T-helper 1 cell treated with Interleukin-12 subunit alpha and Interleukin-12 subunit beta and Interleukin-4 antibody, amounts not matched to agents 30 ng/mL and 1 ng/mL, for 36 hours (primary cell): Measurements from ENCODE around the gene NHEJ1. TPM values are rescaled to one million over a fixed set of nuclear protein-coding genes. Genes with fewer than 3 reads are reported as not detected.
"Not testable (repeated sequence)": the region's sequence is repeated elsewhere in the genome, so short reads cannot be mapped to it uniquely, and the experiment has no call there.

Source experiments
- intact Hi-C: fragments of 100-400 bp; cut with micrococcal nuclease; formaldehyde crosslinking; loops from one replicate; pipeline ENCODE4 v1.15.1; 2024
- total RNA-seq: library from RNA; stranded (reverse); gene quantifications from 2 replicates; pipeline ENCODE4 v1.2.3, GENCODE V29; 2022

The NHEJ1 gene, protein sequence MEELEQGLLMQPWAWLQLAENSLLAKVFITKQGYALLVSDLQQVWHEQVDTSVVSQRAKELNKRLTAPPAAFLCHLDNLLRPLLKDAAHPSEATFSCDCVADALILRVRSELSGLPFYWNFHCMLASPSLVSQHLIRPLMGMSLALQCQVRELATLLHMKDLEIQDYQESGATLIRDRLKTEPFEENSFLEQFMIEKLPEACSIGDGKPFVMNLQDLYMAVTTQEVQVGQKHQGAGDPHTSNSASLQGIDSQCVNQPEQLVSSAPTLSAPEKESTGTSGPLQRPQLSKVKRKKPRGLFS
- total RNA-seq: 17.1 and 20.4 TPM in 2 replicates

DNA sequence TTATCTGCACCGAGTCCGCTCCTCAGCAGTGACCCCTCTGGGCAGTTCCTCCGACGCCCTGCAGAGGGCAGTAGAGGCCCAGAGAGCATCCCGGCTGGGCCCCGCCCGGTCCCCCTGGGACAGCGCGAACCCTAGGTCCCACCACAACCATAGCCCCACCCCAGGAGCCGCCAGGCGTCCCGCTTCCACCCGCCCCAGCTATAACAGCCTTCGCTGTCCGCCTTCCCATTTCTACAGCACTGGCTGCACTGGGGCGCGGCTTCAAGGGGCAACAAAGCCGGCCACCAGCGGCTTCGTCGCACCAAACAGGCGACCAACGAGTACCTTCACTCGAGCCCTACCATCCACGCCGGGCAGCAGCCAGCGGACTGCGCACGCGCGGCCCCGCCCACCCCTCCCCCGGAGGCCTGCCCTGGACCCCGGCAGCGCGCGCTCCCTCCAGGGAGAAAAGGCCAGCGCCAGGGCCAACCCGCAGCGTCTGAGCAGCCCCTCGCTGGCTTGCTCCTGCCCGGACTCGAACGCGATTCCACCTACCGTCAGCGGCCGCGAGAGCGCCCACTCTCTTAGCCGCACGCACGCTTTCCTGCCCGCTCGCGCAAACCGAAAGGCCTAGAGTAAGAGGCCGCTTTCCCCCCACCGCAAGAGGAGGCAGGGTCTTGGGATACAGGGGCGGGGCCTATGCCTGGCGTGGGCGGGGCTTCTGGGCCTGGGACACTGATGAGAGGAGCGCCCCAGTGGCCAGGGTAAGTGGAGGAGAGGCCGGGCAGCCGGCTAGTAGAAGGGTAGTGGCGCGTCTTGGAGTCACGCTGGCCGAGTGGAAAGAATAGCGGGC is at the start of gene NHEJ1:
TSS of gene NHEJ1 (minus strand) at position 630 of the 832 bp plus-strand sequence. CDS start 2,453 bp downstream, outside the sequence.
- intact Hi-C loops: loop anchor here (1.0 to 5.0 kb wide), 21 partner anchors 11 to 943 kb away; partner anchors contain the start of genes ABCB6, ANKZF1, ARPC2 and ATG9A

DNA sequence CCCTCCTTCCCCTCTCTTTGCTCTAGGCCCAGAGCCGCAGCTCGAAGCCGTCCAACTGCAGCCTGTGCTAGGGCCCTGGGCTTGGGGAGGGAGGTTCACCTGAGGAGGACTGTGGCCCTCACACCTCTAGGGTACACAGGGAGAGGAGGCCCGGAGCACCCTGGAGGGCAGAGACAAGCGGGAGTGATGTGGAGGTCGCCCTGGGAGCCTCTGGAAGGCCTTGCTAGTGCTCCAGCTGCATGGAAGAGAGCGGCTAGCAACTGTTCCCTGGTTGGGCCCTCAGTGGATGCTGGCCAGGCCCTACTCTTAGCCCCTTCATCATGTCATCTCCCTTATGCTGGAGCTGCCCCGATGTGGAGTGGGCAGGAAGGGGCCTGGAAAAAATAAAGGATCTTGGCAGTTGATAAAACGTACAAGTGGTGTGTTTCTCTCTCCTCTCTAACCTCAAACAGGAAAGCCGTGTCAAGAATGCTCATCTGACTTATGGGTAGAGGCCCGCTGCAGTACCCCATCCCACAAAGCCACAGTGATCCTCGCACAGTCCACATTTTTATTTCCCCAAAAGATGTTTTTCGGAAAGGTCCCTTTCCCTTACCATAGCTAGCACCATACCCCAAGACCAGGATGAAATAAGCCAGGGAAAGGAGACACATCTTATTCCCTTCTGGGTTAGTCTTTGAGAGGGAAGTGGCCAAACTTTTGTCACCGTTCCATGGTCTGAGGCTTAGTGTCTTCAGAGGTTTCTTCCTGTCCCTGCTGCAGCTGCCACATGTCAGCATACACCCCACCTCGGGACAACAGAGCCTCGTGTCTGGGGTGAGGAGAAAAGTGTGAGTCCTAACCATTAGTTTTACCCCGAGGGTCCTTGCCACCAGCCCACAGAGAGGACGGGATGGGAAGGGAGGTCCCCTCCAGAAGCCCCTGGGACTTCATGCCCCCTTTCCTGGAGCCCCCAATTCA is 48.9 kb upstream of the NHEJ1 start:
- intact Hi-C loops: loop anchor here (5.0 kb wide), 2 partner anchors 333 to 497 kb away; partner anchors contain the start of genes CHPF, TMEM198 and TTLL4

DNA sequence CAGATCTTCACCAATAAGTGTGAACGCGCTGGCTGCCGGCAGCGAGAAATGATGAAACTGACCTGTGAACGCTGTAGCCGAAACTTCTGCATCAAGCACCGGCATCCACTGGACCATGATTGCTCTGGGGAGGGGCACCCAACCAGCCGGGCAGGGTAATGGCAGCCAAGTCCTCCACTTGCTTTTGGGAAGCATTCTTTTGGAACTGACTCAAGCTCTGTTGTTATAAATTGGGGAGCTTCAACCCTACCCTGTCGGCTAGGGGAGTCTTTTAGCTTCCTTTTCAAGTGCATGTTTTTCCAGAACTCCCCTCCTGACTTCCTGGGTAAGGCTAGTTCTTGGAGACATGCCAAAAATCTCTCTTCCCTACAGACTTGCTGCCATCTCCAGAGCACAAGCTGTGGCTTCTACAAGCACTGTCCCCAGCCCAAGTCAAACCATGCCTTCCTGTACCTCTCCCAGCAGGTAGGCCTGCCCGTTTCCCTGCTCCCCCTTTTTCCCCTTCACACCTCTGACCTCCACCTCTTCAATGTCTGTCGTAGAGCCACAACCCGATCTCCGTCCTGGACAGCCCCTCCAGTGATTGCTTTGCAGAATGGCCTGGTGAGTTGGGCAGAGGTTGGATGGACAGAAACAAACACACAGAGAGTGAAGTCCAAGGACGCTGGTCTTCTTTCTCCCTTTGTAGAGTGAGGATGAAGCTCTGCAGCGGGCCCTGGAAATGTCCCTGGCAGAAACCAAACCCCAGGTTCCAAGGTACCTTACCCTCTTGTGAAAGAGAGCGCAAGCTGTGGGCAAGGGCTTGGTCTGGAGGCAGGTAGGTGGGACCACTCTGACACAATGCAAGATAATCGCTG is 47.5 kb upstream of the NHEJ1 start:
- intact Hi-C loops: loop anchor here (2.0 to 5.0 kb wide), 4 partner anchors 299 to 811 kb away; partner anchors contain the start of genes CHPF, TMEM198 and TTLL4

DNA sequence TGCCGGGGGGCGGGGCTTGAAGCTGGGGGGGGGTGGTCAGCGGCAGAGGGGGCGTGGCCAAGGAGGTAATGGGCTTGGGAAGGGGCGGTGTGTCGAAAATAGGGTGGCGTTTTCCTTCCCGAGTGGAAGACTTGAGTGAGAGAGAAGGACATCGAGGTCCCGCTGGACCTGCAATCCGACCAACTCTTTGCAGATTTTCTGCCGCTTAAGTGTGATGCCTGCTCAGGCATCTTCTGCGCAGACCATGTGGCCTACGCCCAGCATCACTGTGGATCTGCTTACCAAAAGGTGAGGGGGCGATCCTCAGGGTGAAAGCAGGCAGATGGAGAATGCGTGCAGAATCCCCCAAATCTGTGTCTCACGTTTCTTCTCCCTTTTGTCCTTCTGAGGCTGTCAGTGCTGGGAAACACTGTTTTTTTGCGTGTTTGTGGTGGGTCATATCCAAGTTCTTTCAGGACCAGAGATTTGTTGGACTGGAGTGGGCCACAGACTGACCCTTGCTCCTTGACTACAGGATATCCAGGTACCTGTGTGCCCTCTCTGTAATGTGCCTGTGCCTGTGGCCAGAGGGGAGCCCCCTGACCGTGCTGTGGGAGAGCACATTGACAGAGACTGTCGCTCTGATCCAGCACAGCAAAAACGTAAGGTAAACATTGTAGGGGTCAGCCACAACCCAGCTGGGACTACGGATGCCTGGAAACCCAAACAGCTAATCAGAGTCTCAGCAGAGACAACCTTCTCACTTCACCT is 46.7 kb upstream of the NHEJ1 start:
- intact Hi-C loops: loop anchor here (2.0 to 5.0 kb wide), 4 partner anchors 299 to 811 kb away; partner anchors contain the start of genes CHPF, TMEM198 and TTLL4

DNA sequence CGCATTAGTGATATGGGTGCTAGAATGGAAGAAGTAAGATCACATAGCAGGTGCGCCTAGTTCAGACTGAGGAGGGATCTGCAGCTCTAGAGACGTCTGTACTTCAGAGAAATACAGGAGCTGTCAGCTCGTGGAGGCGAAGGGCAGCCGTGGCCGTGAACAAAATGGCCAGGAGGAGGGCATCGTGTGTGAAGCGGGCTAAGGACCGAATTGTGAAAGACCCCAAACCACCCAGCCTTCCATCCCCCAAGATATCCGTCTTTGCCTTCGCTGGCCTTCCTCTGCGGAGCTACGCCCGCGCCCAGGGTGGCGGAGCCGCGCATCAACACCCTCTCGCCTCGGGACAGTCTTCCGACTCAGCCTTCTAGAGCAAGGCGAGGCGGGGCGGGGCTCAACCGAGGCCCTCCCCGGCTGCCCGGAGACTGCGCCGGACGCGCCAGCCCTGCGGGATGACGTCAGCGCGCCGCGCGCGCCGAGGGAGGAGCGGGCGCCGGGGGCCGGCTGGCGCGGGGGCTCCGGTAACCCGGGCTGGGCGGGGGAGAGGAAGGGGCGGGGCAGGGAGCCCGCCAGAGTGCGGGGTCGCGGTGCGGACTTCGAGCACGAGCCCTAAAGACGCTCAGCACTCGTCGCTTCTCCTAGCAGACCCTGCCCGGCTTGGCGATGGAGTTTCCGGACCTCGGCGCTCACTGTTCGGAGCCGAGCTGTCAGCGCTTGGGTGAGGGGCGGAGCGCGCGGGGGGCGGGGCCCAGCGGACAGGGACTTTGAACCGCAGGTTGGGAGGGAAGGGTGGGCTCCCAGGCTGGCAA is 45.9 kb upstream of the NHEJ1 start, which contains the start of gene ZFAND2B:
TSS of gene ZFAND2B (plus strand) at position 455 of the 806 bp plus-strand sequence. CDS start at position 661, 206 bp downstream.
- intact Hi-C loops: loop anchor here (1.0 to 5.0 kb wide), 15 partner anchors 13 to 810 kb away; partner anchors contain the start of genes ANKZF1, ATG9A, CHPF and CNOT9

DNA sequence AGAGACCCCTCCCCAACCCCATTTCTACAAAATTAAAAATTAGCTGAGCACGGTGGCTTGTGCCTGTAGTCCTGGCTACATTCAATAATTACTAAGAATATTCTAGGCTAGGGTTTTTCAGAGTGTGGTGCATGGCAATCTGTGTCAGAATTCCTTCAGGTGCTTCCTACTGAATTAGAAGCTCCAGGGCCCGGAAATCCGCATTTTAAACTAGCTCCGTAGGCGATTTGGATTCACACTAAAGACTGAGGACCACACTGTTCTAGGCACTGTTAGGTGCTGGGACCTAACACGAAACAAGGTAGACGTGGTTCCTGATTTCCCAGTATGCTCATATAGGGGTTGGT is 45.3 kb upstream of the NHEJ1 start:
- intact Hi-C loops: loop anchor here (1.0 to 5.0 kb wide), 15 partner anchors 13 to 809 kb away; partner anchors contain the start of genes ANKZF1, ATG9A, CHPF and CNOT9

DNA sequence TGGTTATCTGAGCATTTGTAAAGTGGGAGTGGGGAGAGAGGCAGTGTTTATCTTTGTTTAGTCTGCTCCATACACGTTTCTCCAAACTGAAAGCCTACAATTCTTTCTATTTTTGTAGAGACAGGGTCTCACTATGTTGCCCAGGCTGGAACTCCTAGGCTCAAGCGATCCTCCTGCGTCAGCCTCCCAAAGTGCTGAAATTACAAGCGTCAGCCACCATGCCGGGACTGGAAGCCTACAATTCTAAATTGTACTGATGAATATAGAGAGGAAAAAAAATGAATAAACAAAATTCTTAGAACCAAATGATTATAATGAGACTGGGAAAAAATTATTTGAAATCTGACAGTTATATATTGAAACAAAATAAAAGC is 44.5 kb upstream of the NHEJ1 start:
- intact Hi-C loops: loop anchor here (5.0 kb wide), 2 partner anchors 337 to 493 kb away; partner anchors contain the start of genes CHPF, TMEM198 and TTLL4

DNA sequence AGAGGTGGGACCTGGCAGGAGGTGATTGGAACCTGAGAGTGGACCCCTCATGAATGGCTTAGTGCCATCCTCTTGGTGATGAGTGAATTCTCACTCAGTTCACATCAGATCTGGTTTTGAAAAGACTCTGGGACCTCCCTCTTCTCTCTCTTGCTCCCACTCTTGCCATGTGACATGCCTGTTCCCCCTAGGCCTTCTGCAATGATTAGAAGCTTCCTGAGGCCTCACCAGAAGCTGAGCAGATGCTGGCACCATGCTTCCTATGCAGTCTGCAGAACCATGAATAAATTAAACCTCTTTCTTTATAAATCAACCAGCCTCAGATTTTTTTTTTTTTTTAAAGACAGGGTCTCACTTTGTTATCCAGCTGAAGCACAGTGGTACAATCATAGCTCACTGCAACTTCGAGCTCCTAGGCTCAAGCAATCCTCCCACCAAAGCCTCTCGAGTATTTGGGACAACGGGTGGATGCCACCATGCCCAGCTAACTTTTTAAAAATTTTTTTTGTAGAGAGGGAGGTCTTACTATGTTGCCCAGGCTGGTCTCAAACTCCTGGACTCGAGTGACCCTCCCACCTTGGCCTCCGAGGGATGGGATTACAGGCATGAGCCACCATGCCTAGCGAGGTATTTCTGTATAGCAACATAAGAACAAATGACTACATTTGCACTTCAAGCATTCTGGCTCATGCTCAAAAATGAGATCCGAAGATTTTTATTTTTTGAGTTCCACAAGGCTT is 44.0 kb upstream of the NHEJ1 start:
- intact Hi-C loops: loop anchor here (5.0 kb wide), 2 partner anchors 338 to 492 kb away; partner anchors contain the start of genes CHPF, TMEM198 and TTLL4

DNA sequence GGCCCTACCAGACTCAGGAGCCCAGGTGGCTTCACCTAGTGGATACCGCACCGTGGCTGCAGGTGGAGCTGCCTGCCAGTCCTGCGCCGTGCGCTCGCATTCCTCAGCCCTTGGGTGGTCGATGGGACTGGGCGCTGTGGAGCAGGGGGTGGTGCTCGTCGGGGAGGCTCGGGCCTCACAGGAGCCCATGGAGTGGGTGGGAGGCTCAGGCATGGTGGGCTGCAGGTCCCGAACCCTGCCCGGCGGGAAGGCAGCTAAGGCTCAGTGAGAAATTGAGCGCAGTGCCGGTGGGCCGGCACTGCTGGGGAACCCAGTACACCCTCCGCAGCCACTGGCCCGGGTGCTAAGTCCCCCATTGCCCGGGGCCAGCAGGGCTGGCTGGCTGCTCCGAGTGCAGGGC is 40.7 kb upstream of the NHEJ1 start:
- intact Hi-C loops: not testable (repeated sequence)

DNA sequence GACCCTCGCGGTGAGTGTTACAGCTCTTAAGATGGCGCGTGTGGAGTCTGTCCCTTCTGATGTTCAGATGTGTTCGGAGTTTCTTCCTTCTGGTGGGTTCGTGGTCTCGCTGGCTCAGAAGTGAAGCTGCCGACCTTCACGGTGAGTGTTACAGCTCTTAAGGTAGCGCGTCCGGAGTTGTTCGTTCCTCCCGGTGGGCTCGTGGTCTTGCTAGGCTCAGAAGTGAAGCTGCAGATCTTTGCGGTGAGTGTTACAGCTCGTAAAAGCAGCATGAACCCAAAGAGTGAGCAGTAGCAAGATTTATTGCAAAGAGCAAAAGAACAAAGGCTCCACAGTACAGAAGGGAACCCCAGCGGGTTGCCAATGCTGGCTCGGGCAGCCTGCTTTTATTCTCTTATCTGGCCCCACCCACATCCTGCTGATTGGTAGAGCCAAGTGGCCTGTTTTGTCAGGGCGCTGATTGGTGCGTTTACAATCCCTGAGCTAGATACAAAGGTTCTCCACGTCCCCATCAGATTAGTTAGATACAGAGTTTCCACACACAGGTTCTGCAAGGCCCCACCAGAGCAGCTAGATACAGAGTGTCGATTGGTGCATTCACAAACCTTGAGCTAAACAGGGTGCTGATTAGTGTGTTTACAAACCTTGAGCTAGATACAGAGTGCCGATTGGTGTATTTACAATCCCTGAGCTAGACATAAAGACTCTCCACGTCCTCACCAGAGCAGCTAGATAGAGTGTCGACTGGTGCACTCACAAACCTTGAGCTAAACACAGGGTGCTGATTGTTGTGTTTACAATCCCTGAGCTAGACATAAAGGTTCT is 40.1 kb upstream of the NHEJ1 start:
- intact Hi-C loops: not testable (repeated sequence)

DNA sequence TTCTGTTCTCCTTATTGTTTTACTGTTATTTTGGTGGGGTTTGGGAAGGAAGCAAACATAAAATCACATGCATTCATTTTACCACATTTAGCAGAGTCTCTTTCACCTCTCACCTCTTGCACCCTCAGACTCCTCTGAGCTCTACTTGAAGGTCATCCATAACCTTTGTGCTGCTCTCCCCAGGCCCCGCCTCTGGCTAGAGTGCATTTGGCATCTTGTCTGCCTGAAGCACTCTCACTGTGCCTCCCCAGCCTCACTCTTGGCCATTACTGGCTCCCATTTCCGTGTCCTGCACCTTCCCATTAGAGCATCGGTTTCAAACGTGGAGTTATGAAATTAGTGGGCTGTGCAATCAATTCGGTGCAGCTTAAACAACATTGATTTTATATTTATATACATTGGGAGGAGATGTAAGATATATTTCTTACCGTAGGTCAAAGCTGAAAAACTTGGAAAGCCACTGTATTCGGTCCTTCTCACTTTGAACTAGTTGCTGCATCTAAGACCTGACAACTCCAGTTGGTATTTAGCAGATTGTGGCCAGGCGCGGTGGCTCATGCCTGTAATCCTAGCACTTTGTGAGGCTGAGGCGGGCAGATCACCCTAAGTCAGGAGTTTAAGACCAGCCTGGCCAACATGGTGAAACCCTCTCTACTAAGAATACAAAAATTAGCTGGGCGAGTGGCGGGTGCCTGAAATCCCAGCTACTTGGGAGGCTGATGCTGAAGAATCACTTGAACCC is 39.0 kb upstream of the NHEJ1 start:
- intact Hi-C loops: no loop called here

DNA sequence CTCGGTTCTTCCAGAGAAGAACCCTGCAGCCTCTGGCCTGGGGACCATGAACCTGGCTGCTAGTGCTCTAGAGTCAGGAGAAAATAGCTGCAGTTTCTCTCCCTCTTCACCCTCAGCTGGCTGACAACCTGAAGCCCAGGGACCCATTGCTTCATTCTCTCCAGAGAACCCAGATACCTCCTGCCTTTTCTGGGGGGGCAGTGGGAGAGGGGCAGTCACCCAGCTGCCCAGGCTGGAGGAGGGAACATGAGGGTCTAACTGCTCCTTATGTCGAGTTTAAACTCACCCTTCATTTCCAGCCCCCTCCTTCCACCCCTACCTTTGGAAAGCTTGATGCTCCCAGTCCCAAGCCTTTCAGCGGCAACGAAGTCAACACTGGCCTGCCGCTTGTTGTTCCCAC is 38.4 kb upstream of the NHEJ1 start:
- intact Hi-C loops: no loop called here

DNA sequence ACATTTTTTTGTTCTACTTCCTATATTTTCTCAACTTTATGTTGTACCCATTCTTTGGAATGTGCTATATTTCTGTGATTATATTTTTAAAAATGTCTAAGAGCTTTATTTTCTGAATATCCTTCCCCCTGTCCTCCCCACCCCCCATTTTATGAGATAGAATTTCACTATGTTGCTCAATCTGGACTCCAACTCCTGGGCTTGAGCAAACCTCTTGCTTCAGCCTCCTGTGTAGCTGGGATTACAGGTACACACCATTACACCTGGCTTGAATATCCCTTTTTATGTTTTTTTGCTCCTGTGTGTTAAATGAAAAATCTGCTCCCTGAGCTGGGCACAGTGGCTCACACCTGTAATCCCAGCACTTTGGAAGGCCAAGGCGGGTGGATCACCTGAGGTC is 36.8 kb upstream of the NHEJ1 start:
- intact Hi-C loops: no loop called here

DNA sequence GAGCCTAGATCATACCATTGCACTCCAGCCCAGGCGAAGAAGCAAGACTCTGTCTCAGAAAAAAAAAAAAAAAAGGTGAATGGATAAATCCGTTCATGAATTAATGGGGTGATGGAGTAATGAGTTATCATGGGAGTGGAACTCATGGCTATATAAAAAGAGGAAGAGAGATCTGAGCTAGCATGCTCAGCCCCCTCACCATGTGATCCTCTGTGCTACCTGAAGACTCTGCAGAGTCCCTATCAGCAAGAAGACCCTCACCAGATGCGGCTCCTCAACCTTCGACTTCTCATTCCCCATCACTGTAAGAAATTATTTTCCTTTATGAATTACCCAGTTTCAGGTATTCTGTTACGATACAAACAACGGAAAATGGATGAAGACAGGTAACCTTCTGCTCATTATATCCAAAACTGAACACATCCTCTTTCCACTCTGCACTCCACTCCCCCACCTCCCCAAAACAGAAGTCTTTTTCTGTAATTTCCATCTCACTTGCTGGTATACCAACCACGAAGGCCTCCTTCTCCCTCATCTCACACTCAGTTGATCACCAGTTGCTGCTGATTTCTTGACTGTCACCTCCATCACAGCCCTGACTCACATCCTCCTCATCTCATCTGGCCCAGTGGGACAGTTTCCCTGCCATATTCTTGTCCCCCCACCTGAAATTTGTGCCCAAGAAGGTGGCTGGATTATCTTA is 26.3 kb upstream of the NHEJ1 start:
- intact Hi-C loops: no loop called here

DNA sequence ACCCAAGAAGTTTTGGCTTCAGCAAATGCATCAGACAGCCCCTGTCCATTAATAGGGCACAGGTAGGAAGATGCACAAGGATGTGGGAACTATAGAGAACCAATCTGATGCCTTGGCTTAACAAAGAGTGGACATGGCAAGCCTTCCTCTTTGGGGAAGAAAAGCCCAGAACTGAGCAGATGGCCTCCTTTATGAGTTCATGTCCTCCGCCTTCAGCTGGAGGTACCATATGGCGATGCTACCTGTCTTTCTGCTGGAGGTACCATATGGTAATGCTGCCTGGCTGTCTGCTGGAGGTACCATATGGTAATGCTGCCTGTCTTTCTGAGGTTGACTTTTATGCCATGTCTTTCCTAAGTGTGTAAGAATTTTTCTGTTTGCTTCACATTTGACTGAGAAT is 23.5 kb upstream of the NHEJ1 start:
- intact Hi-C loops: no loop called here
